Measurements from ENCODE around the gene ARPIN. TPM values are rescaled to one million over a fixed set of nuclear protein-coding genes. Genes with fewer than 3 reads are reported as not detected.

ARPIN gene
- total and polyA plus RNA-seq, 10 of the 15 experiments (the other 5 are each of a cell fraction or from before 2014, with no cell fraction given) = 0.02 to 0.04 TPM; not detected in 8

GRCh38 chr15:89893696-89894447, 18.9 kb downstream of the ARPIN start, which contains the start of gene AP3S2 (continued):
- peak; percentile 98 for TF ChIP-seq WRNIP1 (IDR thresholded peaks at IDR 0.05; ENCODE audit: borderline replicate concordance, low read depth, low read length)
- TF ChIP-seq MYC (IDR thresholded peaks at IDR 0.05; ENCODE audit: insufficient read depth, insufficient read length, insufficient replicate concordance, low read length, severe bottlenecking) = peak; percentile 52
- TF ChIP-seq, protein P1, sequence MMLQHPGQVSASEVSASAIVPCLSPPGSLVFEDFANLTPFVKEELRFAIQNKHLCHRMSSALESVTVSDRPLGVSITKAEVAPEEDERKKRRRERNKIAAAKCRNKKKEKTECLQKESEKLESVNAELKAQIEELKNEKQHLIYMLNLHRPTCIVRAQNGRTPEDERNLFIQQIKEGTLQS (IDR thresholded peaks at IDR 0.05; ENCODE audit: borderline replicate concordance, extremely low read depth, low read depth, low read length) = no peak
- peak; percentile 83; the same call in 1 of the 2 replicates for TF ChIP-seq CBFB (IDR thresholded peaks at IDR 0.05; ENCODE audit: low read depth)
- peak in 1 of 2 experiments; percentile 31; a peak in 1 of 4 replicates for TF ChIP-seq EP300 (IDR thresholded peaks at IDR 0.05; ENCODE audit: borderline replicate concordance in 1 of 2, control insufficient read depth in 1 of 2, low read depth in 2 of 2, low read length in 2 of 2)
- 0 out of 2 replicates have a peak, but pooled peaks have one; percentile 32 for TF ChIP-seq PAX5 (IDR thresholded peaks at IDR 0.05; ENCODE audit: borderline replicate concordance, low read depth, low read length)
- TF ChIP-seq ZNF622 (IDR thresholded peaks at IDR 0.05) = no peak
- peak; percentile 61 for TF ChIP-seq EED (IDR thresholded peaks at IDR 0.05; ENCODE audit: low read depth)
- peak; percentile 38 for TF ChIP-seq ZZZ3 (IDR thresholded peaks at IDR 0.05; ENCODE audit: control insufficient read depth, insufficient read length, low read depth)
- 0 out of 2 replicates have a peak, but pooled peaks have one; percentile 82 for TF ChIP-seq CHD1 (IDR thresholded peaks at IDR 0.05; ENCODE audit: low read depth, low read length)

DNA sequence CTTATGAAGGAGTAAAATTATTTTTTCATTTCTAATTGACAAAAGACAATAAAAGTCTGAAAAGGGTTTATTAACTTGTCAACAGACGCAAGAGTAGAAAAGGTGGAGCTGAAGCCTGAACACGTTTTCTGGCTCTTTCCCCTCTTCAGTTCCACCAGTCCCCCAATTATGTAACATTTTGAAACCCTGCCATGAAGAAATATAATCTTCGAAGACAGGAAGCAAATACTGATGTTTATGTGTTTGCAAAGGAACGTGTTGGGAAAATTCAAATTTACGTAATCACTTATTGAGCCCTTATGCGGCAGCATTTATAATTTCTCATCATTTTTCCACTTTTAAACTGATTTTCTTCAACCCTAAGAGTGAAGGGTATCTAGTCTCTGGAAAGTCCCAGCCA, 19.7 kb downstream of the ARPIN start:
- ATAC-seq = no peak
- peaks cover 15% of the 10 kb centered on the region for H3K4me1 ChIP-seq (ENCODE audit: control insufficient read depth, insufficient read depth, low read length)
- BruUV-seq (replicated peaks) = no TSS peak
- intact Hi-C loops (cut with micrococcal nuclease; ENCODE audit: unreplicated experiment) = loop anchor here (5.0 kb wide), 1 partner anchor 339 kb away; the partner anchor contains the start of genes CIB1 and GDPGP1
- no peaks in the 10 kb centered on the region for H4K20me1 ChIP-seq (ENCODE audit: control insufficient read depth, insufficient read depth)
- no peak for FAIRE-seq
- ChIA-PET SMC1A (ENCODE audit: uncharacterized antibody, unreplicated experiment) (no interaction called here), RAD21 (ENCODE audit: unreplicated experiment) (interaction anchor here (0.8 kb wide), 1 partner anchor 18 kb away, joined by 3 read pairs; no protein-coding TSS in a partner anchor), CTCF (interaction anchor here (2.2 to 9.7 kb wide), 2 partner anchors 17 to 153 kb away, joined by 8 to 112 read pairs; no protein-coding TSS in a partner anchor), POLR2A (no interaction called here)
- peak overlapping the region; percentile 98 for H3K9ac ChIP-seq (ENCODE audit: control insufficient read depth, insufficient read depth, low read length)
- no peaks in the 10 kb centered on the region for H3K27me3 ChIP-seq (replicated peaks in 1 of 2; ENCODE audit: control insufficient read depth in 2 of 2, insufficient read depth in 2 of 2, low read length in 1 of 2)
- H3K27ac ChIP-seq (ENCODE audit: control insufficient read depth, insufficient read depth) = peak overlapping the region; percentile 87
- H3K4me2 ChIP-seq (ENCODE audit: control insufficient read depth, insufficient read depth) = peak overlapping the region; percentile 96
- in situ Hi-C loops (cut with MboI) = no loop called here
- peaks cover 26% of the 10 kb centered on the region for H3K79me2 ChIP-seq (ENCODE audit: control insufficient read depth, insufficient read depth, low read length)
- 2% methylated on average over 6 of the region's 6 CpGs for WGBS (ENCODE audit: insufficient coverage, insufficient replicate concordance, low lambda C conversion rate, missing lambda C conversion rate)
- H3K36me3 ChIP-seq (ENCODE audit: control insufficient read depth in 2 of 2, insufficient read depth in 2 of 2, low read length in 1 of 2) = peaks cover 0 to 11% of the 10 kb centered on the region in 2 experiments; a peak in 2 of 4 replicates
- no peak for DNase-seq (ENCODE audit: low read depth, low spot score)
- peak overlapping the region; percentile 97 for H3K4me3 ChIP-seq
- no peak overlapping the region for H2AFZ ChIP-seq (ENCODE audit: control insufficient read depth, low read depth, low read length)
- H3K9me3 ChIP-seq (replicated peaks; ENCODE audit: control insufficient read depth, insufficient read depth, low read length) = no peaks in the 10 kb centered on the region
- no peak for TF ChIP-seq SPI1 (IDR thresholded peaks at IDR 0.05; ENCODE audit: borderline replicate concordance, insufficient read depth, low read depth, low read length)
- no peak for TF ChIP-seq EZH2 (IDR thresholded peaks at IDR 0.05; ENCODE audit: borderline replicate concordance, control insufficient read depth, low read depth, low read length)
- TF ChIP-seq JUND (IDR thresholded peaks at IDR 0.05; ENCODE audit: low read depth, low read length) = no peak
- TF ChIP-seq ZNF207 (IDR thresholded peaks at IDR 0.05; ENCODE audit: borderline replicate concordance) = no peak
- TF ChIP-seq MEF2A (IDR thresholded peaks at IDR 0.05; ENCODE audit: insufficient read depth, low read depth, low read length) = no peak
- TF ChIP-seq HSF1 (IDR thresholded peaks at IDR 0.05; ENCODE audit: low read depth, low read length) = no peak
- no peak for TF ChIP-seq ZNF217 (IDR thresholded peaks at IDR 0.05)
- TF ChIP-seq HCFC1 (IDR thresholded peaks at IDR 0.05; ENCODE audit: low read length) = no peak
- no peak for TF ChIP-seq GATAD2B (conservative IDR thresholded peaks at IDR 0.05; ENCODE audit: low read depth)
- TF ChIP-seq CEBPB (IDR thresholded peaks at IDR 0.05; ENCODE audit: borderline replicate concordance in 1 of 2, low read depth in 2 of 2, low read length in 2 of 2) = no peak
